Ishikawa (cell line): Measurements from ENCODE around the gene PITPNM1.

Experiments
- CREB1 ChIP-seq: IDR thresholded peaks from 2 replicates; pipeline ENCODE4 v1.6.1; 2012; ENCODE audit warnings: low read depth
- EP300 ChIP-seq: IDR thresholded peaks from 2 replicates; pipeline ENCODE4 v1.6.1; 2012; ENCODE audit warnings: borderline replicate concordance
- NFIC ChIP-seq: IDR thresholded peaks from 2 replicates; pipeline ENCODE4 v1.6.1; 2012
- RAD21 ChIP-seq: IDR thresholded peaks from 2 replicates; pipeline ENCODE4 v1.6.1; 2012; ENCODE audit warnings: low read depth
- TAF1 ChIP-seq: IDR thresholded peaks from 2 replicates; pipeline ENCODE4 v1.6.1; 2012; ENCODE audit warnings: low read depth, mild to moderate bottlenecking
- ZBTB7A ChIP-seq: IDR thresholded peaks from 2 replicates; pipeline ENCODE4 v1.6.1; 2012; ENCODE audit warnings: low read depth
- TF ChIP-seq, protein P1 (sequence below): IDR thresholded peaks from 2 replicates; pipeline ENCODE4 v1.6.1; 2012; ENCODE audit warnings: low read depth, mild to moderate bottlenecking

DNA sequence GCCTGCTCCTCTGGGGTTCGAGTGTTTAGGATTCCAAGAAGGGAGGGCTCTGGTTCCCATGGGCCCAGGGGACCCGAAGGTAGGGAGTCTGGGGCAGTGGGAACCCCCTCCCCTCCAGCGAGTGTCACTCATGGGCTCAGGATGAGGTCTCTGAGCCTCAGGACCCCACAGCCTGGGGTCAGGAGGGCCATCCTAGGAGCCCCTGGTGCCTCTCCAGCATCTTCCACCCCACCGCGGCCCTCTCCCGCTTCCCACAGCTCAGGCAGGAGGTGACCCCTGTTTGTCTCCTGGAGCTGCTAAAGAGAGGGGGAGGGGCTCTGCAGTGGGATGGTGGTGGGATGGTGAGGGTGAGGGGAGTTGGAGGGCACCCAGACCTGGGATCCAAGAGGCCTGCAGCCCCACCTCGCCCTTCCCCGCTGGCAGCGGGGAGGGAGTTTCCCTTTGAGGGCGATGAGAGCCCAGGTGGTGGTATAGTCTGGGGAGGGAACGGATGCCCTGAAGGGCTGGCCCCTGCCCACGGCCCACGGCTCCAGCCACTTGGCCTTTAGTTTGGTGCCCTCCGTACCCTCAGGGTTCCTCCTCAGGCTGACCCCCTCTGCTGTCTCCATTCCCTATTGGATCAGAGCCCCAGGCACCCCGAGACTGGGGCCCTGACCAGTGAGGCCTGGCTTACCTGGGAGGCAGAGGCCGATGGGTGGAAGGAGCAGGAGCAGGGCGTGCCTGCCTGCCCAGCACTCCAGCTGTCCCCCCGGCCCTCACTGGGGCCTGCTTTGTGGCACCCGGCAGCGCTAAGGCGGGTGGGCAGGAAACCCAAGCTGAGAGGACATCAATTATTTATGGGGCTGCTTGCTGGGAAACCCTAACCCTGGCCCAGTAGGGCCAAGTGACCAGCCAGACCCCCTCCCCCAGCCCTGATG is 51.1 kb downstream of the PITPNM1 start:
- TF ChIP-seq TAF1, result no peak
- no peak for TF ChIP-seq RAD21
- TF ChIP-seq, protein P1, sequence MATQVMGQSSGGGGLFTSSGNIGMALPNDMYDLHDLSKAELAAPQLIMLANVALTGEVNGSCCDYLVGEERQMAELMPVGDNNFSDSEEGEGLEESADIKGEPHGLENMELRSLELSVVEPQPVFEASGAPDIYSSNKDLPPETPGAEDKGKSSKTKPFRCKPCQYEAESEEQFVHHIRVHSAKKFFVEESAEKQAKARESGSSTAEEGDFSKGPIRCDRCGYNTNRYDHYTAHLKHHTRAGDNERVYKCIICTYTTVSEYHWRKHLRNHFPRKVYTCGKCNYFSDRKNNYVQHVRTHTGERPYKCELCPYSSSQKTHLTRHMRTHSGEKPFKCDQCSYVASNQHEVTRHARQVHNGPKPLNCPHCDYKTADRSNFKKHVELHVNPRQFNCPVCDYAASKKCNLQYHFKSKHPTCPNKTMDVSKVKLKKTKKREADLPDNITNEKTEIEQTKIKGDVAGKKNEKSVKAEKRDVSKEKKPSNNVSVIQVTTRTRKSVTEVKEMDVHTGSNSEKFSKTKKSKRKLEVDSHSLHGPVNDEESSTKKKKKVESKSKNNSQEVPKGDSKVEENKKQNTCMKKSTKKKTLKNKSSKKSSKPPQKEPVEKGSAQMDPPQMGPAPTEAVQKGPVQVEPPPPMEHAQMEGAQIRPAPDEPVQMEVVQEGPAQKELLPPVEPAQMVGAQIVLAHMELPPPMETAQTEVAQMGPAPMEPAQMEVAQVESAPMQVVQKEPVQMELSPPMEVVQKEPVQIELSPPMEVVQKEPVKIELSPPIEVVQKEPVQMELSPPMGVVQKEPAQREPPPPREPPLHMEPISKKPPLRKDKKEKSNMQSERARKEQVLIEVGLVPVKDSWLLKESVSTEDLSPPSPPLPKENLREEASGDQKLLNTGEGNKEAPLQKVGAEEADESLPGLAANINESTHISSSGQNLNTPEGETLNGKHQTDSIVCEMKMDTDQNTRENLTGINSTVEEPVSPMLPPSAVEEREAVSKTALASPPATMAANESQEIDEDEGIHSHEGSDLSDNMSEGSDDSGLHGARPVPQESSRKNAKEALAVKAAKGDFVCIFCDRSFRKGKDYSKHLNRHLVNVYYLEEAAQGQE, result no peak
- TF ChIP-seq NFIC, result no peak
- no peak for TF ChIP-seq EP300
- TF ChIP-seq ZBTB7A, result no peak
- no peak for TF ChIP-seq CREB1
